ENCODE data around the gene WDR4. TPM values are rescaled to one million over a fixed set of nuclear protein-coding genes. Genes with fewer than 3 reads are reported as not detected.

Gene WDR4, protein sequence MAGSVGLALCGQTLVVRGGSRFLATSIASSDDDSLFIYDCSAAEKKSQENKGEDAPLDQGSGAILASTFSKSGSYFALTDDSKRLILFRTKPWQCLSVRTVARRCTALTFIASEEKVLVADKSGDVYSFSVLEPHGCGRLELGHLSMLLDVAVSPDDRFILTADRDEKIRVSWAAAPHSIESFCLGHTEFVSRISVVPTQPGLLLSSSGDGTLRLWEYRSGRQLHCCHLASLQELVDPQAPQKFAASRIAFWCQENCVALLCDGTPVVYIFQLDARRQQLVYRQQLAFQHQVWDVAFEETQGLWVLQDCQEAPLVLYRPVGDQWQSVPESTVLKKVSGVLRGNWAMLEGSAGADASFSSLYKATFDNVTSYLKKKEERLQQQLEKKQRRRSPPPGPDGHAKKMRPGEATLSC
- 14.9 to 34.2 TPM (median 33.4 TPM) in 5 replicates for total RNA-seq (2022; extraction: Qiagen RNA extraction; ENCODE audit: low read depth)

DNA sequence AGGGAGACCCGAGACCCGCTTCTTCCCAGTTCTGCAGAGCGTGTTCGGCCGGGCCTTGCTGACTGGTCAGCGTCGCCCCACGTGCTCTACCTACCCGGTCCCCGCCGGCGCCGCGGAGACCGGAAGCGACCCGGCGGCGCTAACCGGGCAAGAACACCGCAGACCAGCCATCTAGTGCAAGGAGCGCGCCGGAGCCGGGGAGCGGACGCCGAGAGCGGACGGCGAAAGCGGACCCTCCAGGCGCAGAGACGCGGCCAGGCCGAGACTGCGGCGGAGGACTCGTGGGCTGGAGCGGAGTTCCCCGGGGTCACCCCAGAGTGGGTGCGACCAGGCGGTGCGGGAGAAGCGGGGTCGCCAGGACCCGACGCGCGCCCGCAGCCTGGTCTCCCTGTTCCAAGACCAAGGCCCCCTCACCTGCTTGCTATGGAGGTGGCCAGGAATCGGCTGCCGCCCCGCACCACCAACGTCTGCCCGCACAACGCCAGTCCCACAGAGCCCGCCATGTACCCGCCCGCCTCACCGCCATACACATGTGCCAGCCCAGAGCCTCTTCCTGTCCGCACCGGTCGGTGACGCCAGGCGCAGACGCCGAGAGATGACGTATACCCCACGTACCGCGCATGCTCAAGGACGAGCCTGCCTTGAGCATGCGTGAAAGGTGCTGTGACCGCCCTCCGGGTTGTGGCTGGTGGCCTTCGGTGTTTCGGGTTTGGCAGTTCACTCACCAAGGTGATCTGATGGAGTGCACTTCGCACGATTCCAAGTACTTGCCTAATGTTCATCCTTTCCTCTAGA, at the start of gene WDR4:
Gene WDR4 (minus strand): TSS at position 547 of the 795 bp plus-strand sequence. CDS start 44 bp downstream, at position 503.

GRCh38 chr21:42925114-42925926, 46.0 kb upstream of the WDR4 start, which contains the start of gene ERVH48-1:
ERVH48-1 (minus strand) TSS chr21:42925630; CDS start chr21:42919006, 6,624 bp downstream.

DNA sequence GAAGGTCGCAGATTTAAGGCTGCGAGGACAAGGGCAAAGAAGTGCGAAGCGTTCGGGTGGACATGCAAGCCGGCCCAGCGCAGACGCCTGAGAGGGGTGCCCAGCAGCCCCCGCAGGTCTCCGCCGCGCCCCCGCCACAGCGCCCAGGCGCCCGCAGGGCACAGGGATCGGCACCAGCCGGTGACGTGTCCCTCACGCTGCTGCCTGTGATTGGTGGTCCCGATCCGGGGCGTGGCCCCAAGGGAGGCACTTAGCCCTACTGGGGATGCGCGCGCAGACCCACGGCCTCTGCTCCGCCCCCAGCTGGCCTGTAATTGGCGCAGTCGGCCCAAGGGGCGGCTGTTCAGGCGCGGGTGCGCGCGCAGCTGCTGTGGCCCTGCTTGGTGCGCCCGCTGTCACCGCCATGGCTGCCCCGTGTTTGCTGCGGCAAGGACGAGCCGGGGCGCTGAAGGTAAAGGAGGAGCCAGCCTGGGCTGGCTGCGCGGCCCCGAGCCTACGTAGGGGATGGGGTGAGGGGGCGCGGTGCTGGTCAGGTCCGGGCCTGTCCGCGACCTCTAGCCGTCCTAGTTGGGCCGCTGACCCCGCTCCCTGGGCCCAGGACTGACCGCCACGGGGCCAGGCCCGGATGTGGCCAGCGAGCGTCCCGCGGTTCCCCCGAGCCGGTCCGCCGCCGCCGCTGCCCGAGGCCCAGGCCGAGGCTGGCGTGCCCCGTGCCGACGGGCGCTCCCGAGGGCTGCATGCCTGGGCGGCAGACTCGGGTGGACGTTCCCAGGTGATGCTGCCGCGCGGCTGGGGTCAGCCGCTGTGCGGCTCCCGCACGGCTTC, 13.8 kb upstream of the WDR4 start, which contains the start of gene NDUFV3:
Gene NDUFV3 (plus strand): TSS at position 379 of the 825 bp plus-strand sequence. CDS start 25 bp downstream, at position 404.

Other genes with a start within 250 kb of the WDR4 start
- gene PDE9A, start 225.9 kb downstream of the WDR4 start, total RNA-seq (2022; extraction: Qiagen RNA extraction; ENCODE audit: low read depth) = 1.0 to 1.5 TPM (median 1.2 TPM) in 5 replicates
- gene NDUFV3, start 13.8 kb upstream of the WDR4 start, total RNA-seq (2022; extraction: Qiagen RNA extraction; ENCODE audit: low read depth) = 19.6 to 22.6 TPM (median 20.8 TPM) in 5 replicates
- gene ERVH48-1, start 46.1 kb upstream of the WDR4 start, total RNA-seq (2022; extraction: Qiagen RNA extraction; ENCODE audit: low read depth) = not detected in 5 replicates
- 4.7 to 8.6 TPM (median 6.2 TPM) in 5 replicates for gene PKNOX1, start 95.0 kb upstream of the WDR4 start, total RNA-seq (2022; extraction: Qiagen RNA extraction; ENCODE audit: low read depth)
- gene CBS, start 196.3 kb upstream of the WDR4 start, total RNA-seq (2022; extraction: Qiagen RNA extraction; ENCODE audit: low read depth) = 11.5 to 12.9 TPM (median 11.9 TPM) in 5 replicates
- 42.9 to 82.3 TPM (median 60.1 TPM) in 5 replicates for gene U2AF1, start 228.0 kb upstream of the WDR4 start, total RNA-seq (2022; extraction: Qiagen RNA extraction; ENCODE audit: low read depth)

Measured in A549 treated with ZK216348 at 1 μM for 4 hours (cell line).